ENCODE data around the gene TANC1. TPM values are rescaled to one million over a fixed set of nuclear protein-coding genes. Genes with fewer than 3 reads are reported as not detected.

Gene TANC1
- total RNA-seq, 2 donors from 2014 or later = 2.9 to 9.5 TPM

GRCh38 chr2:159155320-159155719 lies 186.9 kb downstream of the TANC1 start:
- no peaks in the 10 kb centered on the region for H3K27me3 Mint-ChIP-seq (ENCODE audit: insufficient read depth)
- 91 to 93% methylated on average over 5 to 6 of the region's 6 CpGs for WGBS, 2 experiments (ENCODE audit: insufficient coverage in 1 of 2, insufficient read length in 1 of 2)
- Histone ChIP-seq H3K9me3 (ENCODE audit: control insufficient read depth, low read length) (no peaks in the 10 kb centered on the region), H3K4me1 (ENCODE audit: control insufficient read depth, insufficient read depth, low read length) (peaks cover 3% of the 10 kb centered on the region), H3K4me3 (ENCODE audit: low read length) (no peak overlapping the region), H3K27ac (ENCODE audit: low read depth, low read length) (no peak overlapping the region), H3K9ac (ENCODE audit: extremely low read depth, low read length, poor library complexity, severe bottlenecking) (no peak overlapping the region), H3K27me3 (ENCODE audit: control insufficient read depth, insufficient read depth, low read length, poor library complexity, severe bottlenecking) (no peaks in the 10 kb centered on the region), H3K36me3 (ENCODE audit: control insufficient read depth, insufficient read depth, low read length) (peaks cover 84% of the 10 kb centered on the region)
- no peak overlapping the region for H3K4me3 Mint-ChIP-seq
- H3K4me1 Mint-ChIP-seq = peaks cover 7% of the 10 kb centered on the region
- DNase-seq = peak; percentile 85
- no peaks in the 10 kb centered on the region for H3K36me3 Mint-ChIP-seq (ENCODE audit: low read depth)
- no peak overlapping the region for H3K27ac Mint-ChIP-seq
- no peak for TF ChIP-seq CTCF (conservative IDR thresholded peaks at IDR 0.05)
- H3K9me3 Mint-ChIP-seq = no peaks in the 10 kb centered on the region

GRCh38 chr2:159155791-159156190 lies 187.4 kb downstream of the TANC1 start:
- H3K4me1 Mint-ChIP-seq = peaks cover 7% of the 10 kb centered on the region
- H3K4me3 Mint-ChIP-seq = no peak overlapping the region
- no peak overlapping the region for H3K9ac ChIP-seq (ENCODE audit: extremely low read depth, low read length, poor library complexity, severe bottlenecking)
- H3K27ac ChIP-seq (ENCODE audit: low read depth, low read length) = no peak overlapping the region
- WGBS, 2 experiments (ENCODE audit: insufficient coverage in 1 of 2, insufficient read length in 1 of 2) = 80 to 100% methylated on average over 1 of the region's 1 CpG
- H3K4me1 ChIP-seq (ENCODE audit: control insufficient read depth, insufficient read depth, low read length) = peaks cover 3% of the 10 kb centered on the region
- H3K36me3 Mint-ChIP-seq (ENCODE audit: low read depth) = no peaks in the 10 kb centered on the region
- H3K27me3 ChIP-seq (ENCODE audit: control insufficient read depth, insufficient read depth, low read length, poor library complexity, severe bottlenecking) = no peaks in the 10 kb centered on the region
- no peak for DNase-seq
- no peak for TF ChIP-seq CTCF (conservative IDR thresholded peaks at IDR 0.05)
- no peak overlapping the region for H3K27ac Mint-ChIP-seq
- peaks cover 84% of the 10 kb centered on the region for H3K36me3 ChIP-seq (ENCODE audit: control insufficient read depth, insufficient read depth, low read length)
- no peak overlapping the region for H3K4me3 ChIP-seq (ENCODE audit: low read length)
- no peaks in the 10 kb centered on the region for H3K9me3 ChIP-seq (ENCODE audit: control insufficient read depth, low read length)
- H3K27me3 Mint-ChIP-seq (ENCODE audit: insufficient read depth) = no peaks in the 10 kb centered on the region
- H3K9me3 Mint-ChIP-seq = no peaks in the 10 kb centered on the region

GRCh38 chr2:159156834-159157233 lies 188.4 kb downstream of the TANC1 start:
- TF ChIP-seq CTCF (conservative IDR thresholded peaks at IDR 0.05) = no peak
- H3K4me3 Mint-ChIP-seq = no peak overlapping the region
- H3K27ac ChIP-seq (ENCODE audit: low read depth, low read length) = no peak overlapping the region
- no peaks in the 10 kb centered on the region for H3K36me3 Mint-ChIP-seq (ENCODE audit: low read depth)
- no peak overlapping the region for H3K27ac Mint-ChIP-seq
- H3K36me3 ChIP-seq (ENCODE audit: control insufficient read depth, insufficient read depth, low read length) = peaks cover 84% of the 10 kb centered on the region
- H3K9me3 ChIP-seq (ENCODE audit: control insufficient read depth, low read length) = no peaks in the 10 kb centered on the region
- no peaks in the 10 kb centered on the region for H3K9me3 Mint-ChIP-seq
- H3K4me1 ChIP-seq (ENCODE audit: control insufficient read depth, insufficient read depth, low read length) = peaks cover 3% of the 10 kb centered on the region
- 92 to 100% methylated on average over 4 to 8 of the region's 8 CpGs for WGBS, 2 experiments (ENCODE audit: insufficient coverage in 1 of 2, insufficient read length in 1 of 2)
- H3K27me3 Mint-ChIP-seq (ENCODE audit: insufficient read depth) = no peaks in the 10 kb centered on the region
- H3K4me1 Mint-ChIP-seq = peaks cover 7% of the 10 kb centered on the region
- H3K4me3 ChIP-seq (ENCODE audit: low read length) = no peak overlapping the region
- H3K9ac ChIP-seq (ENCODE audit: extremely low read depth, low read length, poor library complexity, severe bottlenecking) = no peak overlapping the region
- DNase-seq = no peak
- H3K27me3 ChIP-seq (ENCODE audit: control insufficient read depth, insufficient read depth, low read length, poor library complexity, severe bottlenecking) = no peaks in the 10 kb centered on the region
